WTC11 (cell line): Measurements from ENCODE around the gene DBN1. TPM values are rescaled to one million over a fixed set of nuclear protein-coding genes. Genes with fewer than 3 reads are reported as not detected.

ENCODE experiments used
- ATAC-seq: fragments of 200-7000 bp; cut with Tn5 transposase; 2 replicates; pipeline ENCODE4 v1.10.0; 2021; ENCODE audit warnings: mild to moderate bottlenecking, moderate library complexity
- CTCF ChIA-PET: fragments of 300-600 bp; sonication (Branson Sonifier 250); formaldehyde crosslinking; loops from one replicate; lab custom pipeline; 2021; ENCODE audit warnings: antibody characterized with exemption; lab: Charles Lee
- POLR2A ChIA-PET: fragments of 350-600 bp; sonication (Branson Sonifier 250); formaldehyde crosslinking; loops from one replicate; lab custom pipeline; 2021; ENCODE audit warnings: antibody characterized with exemption; lab: Charles Lee
- DNase-seq: peaks from one replicate; pipeline ENCODE4 v3.0.0; 2021; ENCODE audit warnings: low spot score
- H3K27ac Mint-ChIP-seq: 2 replicates; pipeline ENCODE4 v1.8.0; 2021; ENCODE audit warnings: mixed read lengths
- H3K27me3 Mint-ChIP-seq: 2 replicates; pipeline ENCODE4 v1.8.0; 2021; ENCODE audit warnings: low read depth, mild to moderate bottlenecking, moderate library complexity, mixed read lengths
- H3K36me3 Mint-ChIP-seq: 2 replicates; pipeline ENCODE4 v1.8.0; 2021; ENCODE audit warnings: mixed read lengths
- H3K4me1 Mint-ChIP-seq: 2 replicates; pipeline ENCODE4 v1.8.0; 2022; ENCODE audit warnings: mixed read lengths
- H3K4me3 Mint-ChIP-seq: 2 replicates; pipeline ENCODE4 v1.8.0; 2021; ENCODE audit warnings: mild to moderate bottlenecking, moderate library complexity, mixed read lengths
- H3K9me3 Mint-ChIP-seq: 2 replicates; pipeline ENCODE4 v1.8.0; 2021; ENCODE audit warnings: mixed read lengths
- ATF1 ChIP-seq: sonication (generic); formaldehyde crosslinking; IDR thresholded peaks from 2 replicates; pipeline ENCODE4 v1.8.1; 2023; ENCODE audit warnings: mild to moderate bottlenecking, moderate library complexity, missing genetic modification reagents
- EMX1 ChIP-seq: fragments of 250-450 bp; sonication (Bioruptor Pico); IDR thresholded peaks from 2 replicates; pipeline ENCODE4 v1.8.0; 2021; ENCODE audit warnings: mild to moderate bottlenecking
- ERG ChIP-seq: fragments of 250-450 bp; sonication (Bioruptor Pico); IDR thresholded peaks from 2 replicates; pipeline ENCODE4 v1.8.0; 2021; ENCODE audit warnings: mild to moderate bottlenecking
- GRHL2 ChIP-seq: fragments of 250-450 bp; sonication (Bioruptor Pico); IDR thresholded peaks from 2 replicates; pipeline ENCODE4 v1.8.0; 2022; ENCODE audit warnings: mild to moderate bottlenecking, moderate library complexity; ENCODE audit not compliant: insufficient replicate concordance, severe bottlenecking
- GTF2I ChIP-seq: fragments of 250-450 bp; sonication (Bioruptor Pico); conservative IDR thresholded peaks from 2 replicates; pipeline ENCODE4 v1.4.0; 2021; ENCODE audit warnings: mild to moderate bottlenecking
- JAZF1 ChIP-seq: fragments of 250-450 bp; sonication (Bioruptor Pico); IDR thresholded peaks from 2 replicates; pipeline ENCODE4 v1.9.0; 2021; ENCODE audit warnings: moderate library complexity, mild to moderate bottlenecking, inconsistent platforms
- NFATC4 ChIP-seq: fragments of 250-450 bp; sonication (Bioruptor Pico); IDR thresholded peaks from 2 replicates; pipeline ENCODE4 v1.9.0; 2021; ENCODE audit warnings: mild to moderate bottlenecking
- NR3C1 ChIP-seq: sonication (generic); formaldehyde crosslinking; conservative IDR thresholded peaks from 2 replicates; pipeline ENCODE4 v1.8.1; 2023; ENCODE audit warnings: low read depth, mild to moderate bottlenecking, missing genetic modification reagents
- SOX15 ChIP-seq: fragments of 250-450 bp; sonication (Bioruptor Pico); IDR thresholded peaks from 2 replicates; pipeline ENCODE4 v1.9.0; 2021; ENCODE audit warnings: mild to moderate bottlenecking
- SP1 ChIP-seq: sonication (generic); formaldehyde crosslinking; conservative IDR thresholded peaks from 2 replicates; pipeline ENCODE4 v1.8.1; 2022; ENCODE audit warnings: missing genetic modification reagents
- STAT6 ChIP-seq: sonication (generic); formaldehyde crosslinking; conservative IDR thresholded peaks from 2 replicates; pipeline ENCODE4 v1.8.1; 2023; ENCODE audit warnings: mild to moderate bottlenecking, low read depth, missing genetic modification reagents, moderate library complexity
- TCF7 ChIP-seq: sonication (generic); formaldehyde crosslinking; IDR thresholded peaks from 2 replicates; pipeline ENCODE4 v1.8.0; 2022; ENCODE audit warnings: mild to moderate bottlenecking, low read depth, missing genetic modification reagents, moderate library complexity
- USF2 ChIP-seq: sonication (generic); formaldehyde crosslinking; IDR thresholded peaks from 2 replicates; pipeline ENCODE4 v1.8.1; 2023; ENCODE audit warnings: mild to moderate bottlenecking, missing genetic modification reagents, moderate library complexity
- ZNF281 ChIP-seq: sonication (generic); formaldehyde crosslinking; IDR thresholded peaks from 2 replicates; pipeline ENCODE4 v1.8.0; 2023; ENCODE audit warnings: mild to moderate bottlenecking, missing genetic modification reagents
- ZNF532 ChIP-seq: fragments of 250-450 bp; sonication (Bioruptor Pico); IDR thresholded peaks from 2 replicates; pipeline ENCODE4 v1.9.0; 2021; ENCODE audit warnings: mild to moderate bottlenecking, borderline replicate concordance
- ZNF671 ChIP-seq: fragments of 250-450 bp; sonication (Bioruptor Pico); IDR thresholded peaks from 2 replicates; pipeline ENCODE4 v1.8.0; 2021; ENCODE audit warnings: mild to moderate bottlenecking
- total RNA-seq: library from RNA; stranded (reverse); gene quantifications from 3 replicates; pipeline ENCODE4 v1.2.3, GENCODE V29; 2021

The DBN1 gene
- total RNA-seq, 1 experiment from 2014 or later: 288 TPM

GRCh38 chr5:177440211-177440989 lies 33.0 kb downstream of the DBN1 start:
- H3K4me3 Mint-ChIP-seq: no peak overlapping the region
- ChIA-PET POLR2A (interaction anchor here (0.8 to 1.2 kb wide), 2 partner anchors 14 kb away, joined by 3 to 4 read pairs; partner anchors contain the start of gene GRK6), CTCF (interaction anchor here (1.0 to 15.8 kb wide), 8 partner anchors 14 to 131 kb away, joined by 3 to 171 read pairs (median 10); no protein-coding TSS in a partner anchor)
- TF ChIP-seq GRHL2 (CRISPR knock-in tag) (no peak), ZNF281 (CRISPR knock-in tag) (no peak), GTF2I (CRISPR knock-in tag) (no peak), ERG (CRISPR knock-in tag) (no peak)
- ATAC-seq: peak; percentile 58
- H3K9me3 Mint-ChIP-seq: peaks cover 4% of the 10 kb centered on the region
- DNase-seq: no peak
- peaks cover 15% of the 10 kb centered on the region for H3K27me3 Mint-ChIP-seq
- H3K36me3 Mint-ChIP-seq: peaks cover 34% of the 10 kb centered on the region
- peak overlapping the region; percentile 31; the same call in 1 of the 2 replicates for H3K27ac Mint-ChIP-seq
- H3K4me1 Mint-ChIP-seq: peaks cover 24% of the 10 kb centered on the region

GRCh38 chr5:177439518-177440053 lies 33.8 kb downstream of the DBN1 start:
- Mint-ChIP-seq H3K27me3 (peaks cover 7% of the 10 kb centered on the region), H3K4me1 (peaks cover 17% of the 10 kb centered on the region), H3K27ac (no peak overlapping the region), H3K9me3 (peaks cover 4% of the 10 kb centered on the region), H3K36me3 (peaks cover 34% of the 10 kb centered on the region), H3K4me3 (no peak overlapping the region)
- DNase-seq (no peak), ATAC-seq (no peak)
- TF ChIP-seq STAT6 (CRISPR knock-in tag) (no peak), NR3C1 (CRISPR knock-in tag) (no peak), ATF1 (CRISPR knock-in tag) (no peak), EMX1 (no peak)
- POLR2A ChIA-PET: interaction anchor here (0.8 kb wide), 1 partner anchor 15 kb away, joined by 3 read pairs; no protein-coding TSS in a partner anchor
- CTCF ChIA-PET: interaction anchor here (1.1 to 15.8 kb wide), 8 partner anchors 13 to 130 kb away, joined by 3 to 171 read pairs (median 10); partner anchors contain the start of gene GRK6

GRCh38 chr5:177438468-177438867 lies 35.0 kb downstream of the DBN1 start:
- Mint-ChIP-seq H3K4me1 (peaks cover 13% of the 10 kb centered on the region), H3K4me3 (no peak overlapping the region), H3K27ac (peak overlapping the region; percentile 27; the same call in 1 of the 2 replicates), H3K9me3 (peaks cover 4% of the 10 kb centered on the region), H3K27me3 (no peaks in the 10 kb centered on the region), H3K36me3 (peaks cover 34% of the 10 kb centered on the region)
- POLR2A ChIA-PET: interaction anchor here (1.2 to 1.8 kb wide), 2 partner anchors 11 to 35 kb away, joined by 4 read pairs; no protein-coding TSS in a partner anchor
- ATAC-seq (no peak), DNase-seq (no peak)
- CTCF ChIA-PET: interaction anchor here (1.1 to 15.8 kb wide), 5 partner anchors 12 to 129 kb away, joined by 3 to 171 read pairs (median 6); partner anchors contain the start of gene GRK6
- no peak for TF ChIP-seq NR3C1 (CRISPR knock-in tag)
- no peak for TF ChIP-seq USF2
- TF ChIP-seq NFATC4 (CRISPR knock-in tag): no peak
- TF ChIP-seq ZNF671 (CRISPR knock-in tag): no peak
- TF ChIP-seq SOX15 (CRISPR knock-in tag): no peak
- TF ChIP-seq JAZF1 (CRISPR knock-in tag): no peak
- no peak for TF ChIP-seq SP1
- TF ChIP-seq TCF7: no peak
- no peak for TF ChIP-seq ZNF532 (CRISPR knock-in tag)
